Fibroblast of villous mesenchyme (primary cell): ENCODE measurements around the gene CDH4. TPM values are rescaled to one million over a fixed set of nuclear protein-coding genes. Genes with fewer than 3 reads are reported as not detected.

Experiments
- DNase-seq: peaks from one replicate; pipeline ENCODE4 v3.0.0-alpha.2; 2010; ENCODE audit warnings: low read depth
- H3K4me3 ChIP-seq: 2 replicates; pipeline ENCODE4 v1.5.1; 2011; ENCODE audit warnings: low read depth, mild to moderate bottlenecking, low read length
- CTCF ChIP-seq: IDR thresholded peaks from 2 replicates; pipeline ENCODE4 v1.5.1; 2012; ENCODE audit warnings: low read depth, mild to moderate bottlenecking, low read length; ENCODE audit not compliant: insufficient read depth
- total RNA-seq: library from RNA; depleted of rRNA; stranded (reverse); fragments of >200 nt; gene quantifications from 2 replicates; pipeline ENCODE4 v1.2.3, GENCODE V29; 2012

Gene CDH4
- total RNA-seq, 1 donor = 1.7 TPM

DNA sequence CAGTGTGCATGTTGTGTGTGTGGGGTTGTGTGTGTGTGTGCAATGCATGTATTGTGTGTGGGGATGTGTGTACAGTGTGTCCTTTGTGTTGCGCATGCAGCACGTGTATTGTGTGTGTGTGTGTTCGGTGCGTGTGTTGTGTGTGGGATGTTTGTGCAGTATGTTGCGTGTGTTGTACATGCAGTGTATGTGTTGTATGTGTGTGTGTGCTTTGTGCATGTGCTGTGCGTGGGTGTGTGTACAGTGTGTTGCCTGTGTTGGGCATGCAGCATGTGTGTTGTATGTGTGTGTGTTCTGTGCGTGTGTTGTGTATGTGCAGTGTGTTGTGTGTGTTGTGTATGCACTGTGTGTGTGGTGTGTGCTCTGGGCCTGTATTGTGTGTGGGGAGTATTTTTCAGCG lies 52.7 kb downstream of the CDH4 start:
- DNase-seq = no peak
- no peak for TF ChIP-seq CTCF
- no peak overlapping the region for H3K4me3 ChIP-seq

DNA sequence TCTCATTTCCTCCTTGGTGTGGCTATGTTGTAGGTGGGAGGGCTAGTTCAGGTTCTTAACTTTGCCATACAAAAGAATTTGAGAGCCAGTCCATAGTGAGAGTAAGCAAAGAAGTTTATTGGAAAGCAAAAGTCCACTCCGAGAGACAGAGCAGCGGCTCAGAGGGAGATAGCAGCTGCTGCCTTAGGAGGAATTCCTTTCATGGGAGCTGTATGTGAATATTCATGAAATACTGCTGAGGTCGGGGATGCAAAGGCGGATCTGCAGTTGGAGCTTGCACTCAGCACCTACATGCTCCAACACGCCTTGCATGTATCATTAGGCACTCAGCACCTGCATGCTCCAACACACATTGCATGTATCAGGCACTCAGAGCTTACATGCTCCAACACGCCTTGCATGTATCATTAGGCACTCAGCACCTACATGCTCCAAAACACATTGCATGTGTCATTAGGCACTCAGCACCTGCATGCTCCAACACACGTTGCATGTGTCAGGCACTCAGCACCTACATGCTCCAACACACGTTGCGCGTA lies 54.9 kb downstream of the CDH4 start:
- no peak overlapping the region for H3K4me3 ChIP-seq
- no peak for DNase-seq
- no peak for TF ChIP-seq CTCF

DNA sequence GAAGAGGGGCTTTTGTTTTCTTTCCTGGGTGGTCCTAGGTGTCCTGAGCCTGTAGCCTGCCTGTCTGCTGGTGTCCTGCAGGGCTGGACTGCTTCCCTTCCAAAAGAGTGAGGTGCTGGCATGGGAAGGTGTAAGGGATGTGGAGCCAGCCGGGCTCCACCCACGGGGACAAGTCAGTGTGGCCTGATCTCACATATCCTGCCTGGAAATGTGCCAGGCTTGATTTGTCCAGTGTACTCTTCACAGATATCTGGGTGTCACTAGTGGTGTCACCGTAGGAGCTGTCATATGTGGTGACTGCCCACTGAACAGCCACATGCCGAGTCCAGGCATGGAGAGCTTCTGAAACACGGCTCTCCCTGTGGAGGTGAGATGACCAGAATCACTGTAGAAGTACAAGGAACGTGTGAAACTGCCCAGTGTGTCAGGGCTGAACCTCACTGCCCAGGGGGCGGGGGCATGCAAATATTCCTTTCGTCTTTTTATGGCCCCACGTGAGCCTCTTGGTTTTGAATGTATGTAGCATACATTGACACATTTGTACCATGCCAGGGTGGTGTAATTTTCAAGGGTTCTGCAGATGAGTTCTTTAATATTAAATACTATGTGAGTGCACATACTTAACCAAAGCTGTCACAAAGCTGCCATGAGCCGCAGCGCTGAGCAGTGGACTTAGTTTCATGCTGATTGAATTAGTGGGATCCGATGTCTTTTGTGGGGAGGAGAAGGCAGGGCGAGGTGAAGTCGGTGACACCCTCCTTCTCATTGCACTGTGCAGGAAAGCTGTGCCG lies 55.8 kb downstream of the CDH4 start:
- H3K4me3 ChIP-seq = no peak overlapping the region
- no peak for TF ChIP-seq CTCF
- DNase-seq = no peak

- no peak overlapping the region for H3K4me3 ChIP-seq
- no peak for DNase-seq
- no peak for TF ChIP-seq CTCF
Observed at GRCh38 chr20:61308477-61308774, 56.4 kb downstream of the CDH4 start.

GRCh38 chr20:61310954-61311353 lies 58.9 kb downstream of the CDH4 start:
- no peak overlapping the region for H3K4me3 ChIP-seq
- no peak for TF ChIP-seq CTCF
- no peak for DNase-seq

DNA sequence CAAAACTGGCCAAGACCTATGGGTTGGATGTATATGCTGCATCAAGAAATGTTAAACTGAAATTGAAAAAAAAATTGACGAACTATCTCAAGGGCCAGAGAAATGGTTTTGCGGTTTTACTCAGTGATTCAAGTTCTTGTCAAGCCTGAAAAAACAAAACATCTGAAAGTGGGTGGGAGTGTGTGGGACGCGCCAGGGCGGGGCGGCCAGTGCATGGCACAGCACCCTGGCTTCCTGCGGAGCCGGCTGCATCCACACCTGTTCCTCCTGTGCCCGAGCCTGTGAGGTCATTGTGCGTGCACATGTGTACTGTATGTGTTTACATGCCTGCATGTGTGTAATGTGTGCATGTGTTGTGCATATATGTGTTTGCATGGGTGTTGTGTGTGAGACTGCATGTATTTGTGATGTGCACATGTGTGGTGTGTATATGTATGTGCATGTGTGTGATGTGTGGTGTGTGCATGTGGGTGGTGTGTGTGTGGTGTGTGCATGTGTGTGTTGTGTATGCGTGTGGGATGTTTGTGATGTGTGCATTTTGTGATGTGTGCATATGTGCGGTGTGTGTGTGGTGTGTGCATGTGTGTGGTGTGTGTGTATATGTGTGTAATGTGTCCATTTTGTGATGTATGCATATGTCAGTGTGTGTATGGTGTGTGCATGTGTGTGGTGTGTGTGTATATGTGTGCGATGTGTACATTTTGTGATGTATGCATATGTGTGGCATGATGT lies 59.8 kb downstream of the CDH4 start:
- TF ChIP-seq CTCF = no peak
- H3K4me3 ChIP-seq = no peak overlapping the region

More for the DNA sequence above, 59.8 kb downstream of the CDH4 start:
- DNase-seq = no peak
